K562 (cell line): ENCODE measurements around the gene CDKN2C. TPM values are rescaled to one million over a fixed set of nuclear protein-coding genes. Genes with fewer than 3 reads are reported as not detected.

Experiments
- GATA2 ChIP-seq: sonication (generic); formaldehyde crosslinking; IDR thresholded peaks from 2 replicates; pipeline ENCODE4 v1.4.0; 2020; ENCODE audit warnings: mild to moderate bottlenecking, missing genetic modification reagents
- MBD2 ChIP-seq: sonication (generic); IDR thresholded peaks from 2 replicates; pipeline ENCODE4 v1.6.1; 2016; ENCODE audit warnings: low read depth, borderline replicate concordance
- NCOA6 ChIP-seq: fragments of 450-650 bp; IDR thresholded peaks from 2 replicates; pipeline ENCODE4 v1.6.1; 2017; ENCODE audit warnings: mild to moderate bottlenecking
- SMARCC2 ChIP-seq: fragments of 450-650 bp; IDR thresholded peaks from 2 replicates; pipeline ENCODE4 v1.6.1; 2017; ENCODE audit warnings: antibody characterized with exemption, moderate library complexity, mild to moderate bottlenecking, low read depth
- ZNF143 ChIP-seq: sonication (generic); formaldehyde crosslinking; IDR thresholded peaks from 2 replicates; pipeline ENCODE4 v1.9.0; 2022; ENCODE audit warnings: mild to moderate bottlenecking, missing genetic modification reagents
- ZNF316 ChIP-seq: fragments of 450-650 bp; IDR thresholded peaks from 2 replicates; pipeline ENCODE4 v1.6.1; 2016
- polyA plus RNA-seq, 8 experiments: library from polyadenylated mRNA; depleted of rRNA in 4 of 8; stranded (reverse) in 5 of 8; unstranded in 3 of 8; fragments of >200 nt; fragmentation: Nextera tagmentation in 2 of 8; fragmentation: Illumina TruSeq in 1 of 8; extraction: Ambion mirVana in 2 of 8; extraction: Trizol in 1 of 8; gene quantifications; 2 replicates each; pipeline versions ENCODE4 v1.2.1 to v1.2.3, GENCODE V29; 2011 to 2014; ENCODE audit warnings: inconsistent platforms in 1 of 8, missing spikeins in 1 of 8
- total RNA-seq, 7 experiments: library from RNA; depleted of rRNA in 6 of 7; stranded (reverse); fragments of >200 nt in 6 of 7; fragmentation: Illumina TruSeq in 2 of 7; extraction: Trizol in 2 of 7; gene quantifications; 2 replicates each; pipeline versions ENCODE4 v1.2.1 to v1.2.3, GENCODE V29; 2011 to 2021; ENCODE audit warnings: low replicate concordance in 1 of 7
- TF ChIP-seq, protein P1 (sequence below): fragments of 250-450 bp; sonication (Bioruptor Pico); IDR thresholded peaks from 2 replicates; pipeline ENCODE4 v1.4.0; 2020; ENCODE audit warnings: mild to moderate bottlenecking, moderate library complexity, borderline replicate concordance
- TF ChIP-seq, protein P2 (sequence below): fragments of 200-600 bp; sonication (generic); IDR thresholded peaks from one replicate; pipeline ENCODE4 v1.6.1; 2012; ENCODE audit warnings: mild to moderate bottlenecking, low read depth, low read length, inconsistent platforms
- TF ChIP-seq, protein P3 (sequence below): fragments of 250-450 bp; sonication (Bioruptor Pico); IDR thresholded peaks from 2 replicates; pipeline ENCODE4 v1.5.0; 2020; ENCODE audit warnings: mild to moderate bottlenecking
- TF ChIP-seq, protein P4 (sequence below): sonication (generic); formaldehyde crosslinking; IDR thresholded peaks from 2 replicates; pipeline ENCODE4 v1.8.1; 2022; ENCODE audit warnings: missing genetic modification reagents

CDKN2C gene
- total and polyA plus RNA-seq, 9 of the 15 experiments (the other 6 are each of a cell fraction or from before 2014, with no cell fraction given), result 11.9 to 74.3 (median 45.9) TPM

DNA sequence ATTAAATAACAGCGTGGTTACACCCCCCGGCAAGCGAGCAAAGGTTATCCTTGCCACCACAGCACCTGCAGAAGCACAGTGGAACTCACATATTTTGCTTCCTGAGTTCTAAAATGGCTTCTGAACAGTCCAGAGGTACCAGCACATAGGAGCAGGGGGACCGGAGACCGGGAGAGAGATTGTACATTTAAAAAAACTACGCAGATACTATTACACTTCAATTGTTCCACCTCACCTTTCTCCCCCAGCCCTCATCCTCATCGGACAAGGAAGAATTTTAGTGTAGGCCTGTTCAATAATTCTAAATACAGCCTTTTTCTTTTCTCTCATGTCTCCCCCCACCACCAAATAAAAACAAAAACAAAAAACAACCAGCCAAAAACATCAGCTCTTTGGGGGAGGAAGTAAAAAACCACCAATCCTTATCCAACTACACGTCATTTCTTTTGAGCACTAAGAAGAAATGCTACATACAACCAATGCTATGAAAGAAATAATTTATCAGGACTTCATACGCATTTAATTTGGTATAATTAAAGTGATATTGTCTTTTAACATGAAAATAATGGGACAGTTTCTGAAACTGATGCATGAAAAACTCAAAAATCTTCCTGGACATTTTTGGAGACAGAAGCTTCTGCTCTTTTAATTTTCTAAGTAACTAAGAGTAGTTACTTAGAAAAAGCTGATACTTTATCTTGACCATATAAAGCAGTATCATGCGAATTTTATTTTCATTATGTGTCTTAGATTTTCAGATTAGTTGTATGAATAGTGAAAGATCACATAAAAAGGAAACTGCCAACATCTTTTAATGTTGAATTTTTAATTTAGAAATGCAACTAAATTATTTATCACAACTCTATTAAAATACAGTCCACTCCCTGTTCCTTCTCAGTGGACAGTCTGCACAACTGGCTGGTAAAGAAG lies 9.1 kb downstream of the CDKN2C start (continued):
- TF ChIP-seq, protein P1, sequence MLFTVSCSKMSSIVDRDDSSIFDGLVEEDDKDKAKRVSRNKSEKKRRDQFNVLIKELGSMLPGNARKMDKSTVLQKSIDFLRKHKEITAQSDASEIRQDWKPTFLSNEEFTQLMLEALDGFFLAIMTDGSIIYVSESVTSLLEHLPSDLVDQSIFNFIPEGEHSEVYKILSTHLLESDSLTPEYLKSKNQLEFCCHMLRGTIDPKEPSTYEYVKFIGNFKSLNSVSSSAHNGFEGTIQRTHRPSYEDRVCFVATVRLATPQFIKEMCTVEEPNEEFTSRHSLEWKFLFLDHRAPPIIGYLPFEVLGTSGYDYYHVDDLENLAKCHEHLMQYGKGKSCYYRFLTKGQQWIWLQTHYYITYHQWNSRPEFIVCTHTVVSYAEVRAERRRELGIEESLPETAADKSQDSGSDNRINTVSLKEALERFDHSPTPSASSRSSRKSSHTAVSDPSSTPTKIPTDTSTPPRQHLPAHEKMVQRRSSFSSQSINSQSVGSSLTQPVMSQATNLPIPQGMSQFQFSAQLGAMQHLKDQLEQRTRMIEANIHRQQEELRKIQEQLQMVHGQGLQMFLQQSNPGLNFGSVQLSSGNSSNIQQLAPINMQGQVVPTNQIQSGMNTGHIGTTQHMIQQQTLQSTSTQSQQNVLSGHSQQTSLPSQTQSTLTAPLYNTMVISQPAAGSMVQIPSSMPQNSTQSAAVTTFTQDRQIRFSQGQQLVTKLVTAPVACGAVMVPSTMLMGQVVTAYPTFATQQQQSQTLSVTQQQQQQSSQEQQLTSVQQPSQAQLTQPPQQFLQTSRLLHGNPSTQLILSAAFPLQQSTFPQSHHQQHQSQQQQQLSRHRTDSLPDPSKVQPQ, result no peak
- TF ChIP-seq, protein P2, sequence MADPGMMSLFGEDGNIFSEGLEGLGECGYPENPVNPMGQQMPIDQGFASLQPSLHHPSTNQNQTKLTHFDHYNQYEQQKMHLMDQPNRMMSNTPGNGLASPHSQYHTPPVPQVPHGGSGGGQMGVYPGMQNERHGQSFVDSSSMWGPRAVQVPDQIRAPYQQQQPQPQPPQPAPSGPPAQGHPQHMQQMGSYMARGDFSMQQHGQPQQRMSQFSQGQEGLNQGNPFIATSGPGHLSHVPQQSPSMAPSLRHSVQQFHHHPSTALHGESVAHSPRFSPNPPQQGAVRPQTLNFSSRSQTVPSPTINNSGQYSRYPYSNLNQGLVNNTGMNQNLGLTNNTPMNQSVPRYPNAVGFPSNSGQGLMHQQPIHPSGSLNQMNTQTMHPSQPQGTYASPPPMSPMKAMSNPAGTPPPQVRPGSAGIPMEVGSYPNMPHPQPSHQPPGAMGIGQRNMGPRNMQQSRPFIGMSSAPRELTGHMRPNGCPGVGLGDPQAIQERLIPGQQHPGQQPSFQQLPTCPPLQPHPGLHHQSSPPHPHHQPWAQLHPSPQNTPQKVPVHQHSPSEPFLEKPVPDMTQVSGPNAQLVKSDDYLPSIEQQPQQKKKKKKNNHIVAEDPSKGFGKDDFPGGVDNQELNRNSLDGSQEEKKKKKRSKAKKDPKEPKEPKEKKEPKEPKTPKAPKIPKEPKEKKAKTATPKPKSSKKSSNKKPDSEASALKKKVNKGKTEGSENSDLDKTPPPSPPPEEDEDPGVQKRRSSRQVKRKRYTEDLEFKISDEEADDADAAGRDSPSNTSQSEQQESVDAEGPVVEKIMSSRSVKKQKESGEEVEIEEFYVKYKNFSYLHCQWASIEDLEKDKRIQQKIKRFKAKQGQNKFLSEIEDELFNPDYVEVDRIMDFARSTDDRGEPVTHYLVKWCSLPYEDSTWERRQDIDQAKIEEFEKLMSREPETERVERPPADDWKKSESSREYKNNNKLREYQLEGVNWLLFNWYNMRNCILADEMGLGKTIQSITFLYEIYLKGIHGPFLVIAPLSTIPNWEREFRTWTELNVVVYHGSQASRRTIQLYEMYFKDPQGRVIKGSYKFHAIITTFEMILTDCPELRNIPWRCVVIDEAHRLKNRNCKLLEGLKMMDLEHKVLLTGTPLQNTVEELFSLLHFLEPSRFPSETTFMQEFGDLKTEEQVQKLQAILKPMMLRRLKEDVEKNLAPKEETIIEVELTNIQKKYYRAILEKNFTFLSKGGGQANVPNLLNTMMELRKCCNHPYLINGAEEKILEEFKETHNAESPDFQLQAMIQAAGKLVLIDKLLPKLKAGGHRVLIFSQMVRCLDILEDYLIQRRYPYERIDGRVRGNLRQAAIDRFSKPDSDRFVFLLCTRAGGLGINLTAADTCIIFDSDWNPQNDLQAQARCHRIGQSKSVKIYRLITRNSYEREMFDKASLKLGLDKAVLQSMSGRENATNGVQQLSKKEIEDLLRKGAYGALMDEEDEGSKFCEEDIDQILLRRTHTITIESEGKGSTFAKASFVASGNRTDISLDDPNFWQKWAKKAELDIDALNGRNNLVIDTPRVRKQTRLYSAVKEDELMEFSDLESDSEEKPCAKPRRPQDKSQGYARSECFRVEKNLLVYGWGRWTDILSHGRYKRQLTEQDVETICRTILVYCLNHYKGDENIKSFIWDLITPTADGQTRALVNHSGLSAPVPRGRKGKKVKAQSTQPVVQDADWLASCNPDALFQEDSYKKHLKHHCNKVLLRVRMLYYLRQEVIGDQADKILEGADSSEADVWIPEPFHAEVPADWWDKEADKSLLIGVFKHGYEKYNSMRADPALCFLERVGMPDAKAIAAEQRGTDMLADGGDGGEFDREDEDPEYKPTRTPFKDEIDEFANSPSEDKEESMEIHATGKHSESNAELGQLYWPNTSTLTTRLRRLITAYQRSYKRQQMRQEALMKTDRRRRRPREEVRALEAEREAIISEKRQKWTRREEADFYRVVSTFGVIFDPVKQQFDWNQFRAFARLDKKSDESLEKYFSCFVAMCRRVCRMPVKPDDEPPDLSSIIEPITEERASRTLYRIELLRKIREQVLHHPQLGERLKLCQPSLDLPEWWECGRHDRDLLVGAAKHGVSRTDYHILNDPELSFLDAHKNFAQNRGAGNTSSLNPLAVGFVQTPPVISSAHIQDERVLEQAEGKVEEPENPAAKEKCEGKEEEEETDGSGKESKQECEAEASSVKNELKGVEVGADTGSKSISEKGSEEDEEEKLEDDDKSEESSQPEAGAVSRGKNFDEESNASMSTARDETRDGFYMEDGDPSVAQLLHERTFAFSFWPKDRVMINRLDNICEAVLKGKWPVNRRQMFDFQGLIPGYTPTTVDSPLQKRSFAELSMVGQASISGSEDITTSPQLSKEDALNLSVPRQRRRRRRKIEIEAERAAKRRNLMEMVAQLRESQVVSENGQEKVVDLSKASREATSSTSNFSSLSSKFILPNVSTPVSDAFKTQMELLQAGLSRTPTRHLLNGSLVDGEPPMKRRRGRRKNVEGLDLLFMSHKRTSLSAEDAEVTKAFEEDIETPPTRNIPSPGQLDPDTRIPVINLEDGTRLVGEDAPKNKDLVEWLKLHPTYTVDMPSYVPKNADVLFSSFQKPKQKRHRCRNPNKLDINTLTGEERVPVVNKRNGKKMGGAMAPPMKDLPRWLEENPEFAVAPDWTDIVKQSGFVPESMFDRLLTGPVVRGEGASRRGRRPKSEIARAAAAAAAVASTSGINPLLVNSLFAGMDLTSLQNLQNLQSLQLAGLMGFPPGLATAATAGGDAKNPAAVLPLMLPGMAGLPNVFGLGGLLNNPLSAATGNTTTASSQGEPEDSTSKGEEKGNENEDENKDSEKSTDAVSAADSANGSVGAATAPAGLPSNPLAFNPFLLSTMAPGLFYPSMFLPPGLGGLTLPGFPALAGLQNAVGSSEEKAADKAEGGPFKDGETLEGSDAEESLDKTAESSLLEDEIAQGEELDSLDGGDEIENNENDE, result no peak
- TF ChIP-seq, protein P3, sequence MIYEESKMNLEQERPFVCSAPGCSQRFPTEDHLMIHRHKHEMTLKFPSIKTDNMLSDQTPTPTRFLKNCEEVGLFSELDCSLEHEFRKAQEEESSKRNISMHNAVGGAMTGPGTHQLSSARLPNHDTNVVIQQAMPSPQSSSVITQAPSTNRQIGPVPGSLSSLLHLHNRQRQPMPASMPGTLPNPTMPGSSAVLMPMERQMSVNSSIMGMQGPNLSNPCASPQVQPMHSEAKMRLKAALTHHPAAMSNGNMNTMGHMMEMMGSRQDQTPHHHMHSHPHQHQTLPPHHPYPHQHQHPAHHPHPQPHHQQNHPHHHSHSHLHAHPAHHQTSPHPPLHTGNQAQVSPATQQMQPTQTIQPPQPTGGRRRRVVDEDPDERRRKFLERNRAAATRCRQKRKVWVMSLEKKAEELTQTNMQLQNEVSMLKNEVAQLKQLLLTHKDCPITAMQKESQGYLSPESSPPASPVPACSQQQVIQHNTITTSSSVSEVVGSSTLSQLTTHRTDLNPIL, result no peak
- TF ChIP-seq ZNF143 (CRISPR knock-in tag), result no peak
- TF ChIP-seq MBD2, result no peak
- TF ChIP-seq ZNF316, result no peak
- TF ChIP-seq GATA2 (CRISPR knock-in tag), result no peak
- no peak for TF ChIP-seq SMARCC2
- TF ChIP-seq NCOA6, result no peak
- TF ChIP-seq, protein P4, sequence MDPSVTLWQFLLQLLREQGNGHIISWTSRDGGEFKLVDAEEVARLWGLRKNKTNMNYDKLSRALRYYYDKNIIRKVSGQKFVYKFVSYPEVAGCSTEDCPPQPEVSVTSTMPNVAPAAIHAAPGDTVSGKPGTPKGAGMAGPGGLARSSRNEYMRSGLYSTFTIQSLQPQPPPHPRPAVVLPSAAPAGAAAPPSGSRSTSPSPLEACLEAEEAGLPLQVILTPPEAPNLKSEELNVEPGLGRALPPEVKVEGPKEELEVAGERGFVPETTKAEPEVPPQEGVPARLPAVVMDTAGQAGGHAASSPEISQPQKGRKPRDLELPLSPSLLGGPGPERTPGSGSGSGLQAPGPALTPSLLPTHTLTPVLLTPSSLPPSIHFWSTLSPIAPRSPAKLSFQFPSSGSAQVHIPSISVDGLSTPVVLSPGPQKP, result no peak
